Stimulated activated CD8-positive, alpha-beta memory T cell treated with anti-CD3 and anti-CD28 coated beads, Interleukin-7, amount 100 ng/mL, for 4 hours (primary cell): ENCODE data around the gene HECW1.
"Not testable (repeated sequence)": the region's sequence is repeated elsewhere in the genome, so short reads cannot be mapped to it uniquely, and the experiment has no call there.

Experiments used
- DNase-seq, 2 donors: peaks; one replicate each; pipeline ENCODE4 v3.0.0-alpha.2; 2020; ENCODE audit warnings: low read depth in 2 of 2

HECW1 gene

GRCh38 chr7:43307522-43307921, 195.1 kb downstream of the HECW1 start:
- DNase-seq = no peak

- no peak for DNase-seq
These were observed 196.7 kb downstream of the HECW1 start for GRCh38 chr7:43308913-43309705.

- DNase-seq = no peak
These were observed 197.2 kb downstream of the HECW1 start for GRCh38 chr7:43309706-43310022.

GRCh38 chr7:43311052-43311451, 198.6 kb downstream of the HECW1 start:
- no peak for DNase-seq

GRCh38 chr7:43311694-43312093, 199.2 kb downstream of the HECW1 start:
- no peak for DNase-seq

GRCh38 chr7:43313628-43314378, 201.4 kb downstream of the HECW1 start:
- DNase-seq = no peak

GRCh38 chr7:43314379-43315158, 202.1 kb downstream of the HECW1 start:
- no peak for DNase-seq

- DNase-seq = no peak
These were observed 204.6 kb downstream of the HECW1 start for GRCh38 chr7:43317075-43317474.

GRCh38 chr7:43318188-43318770, 205.8 kb downstream of the HECW1 start:
- DNase-seq = no peak

- DNase-seq = no peak
These were observed 213.1 kb downstream of the HECW1 start for GRCh38 chr7:43325595-43325994.

GRCh38 chr7:43328336-43328735, 215.9 kb downstream of the HECW1 start:
- no peak for DNase-seq

GRCh38 chr7:43328785-43329380, 216.4 kb downstream of the HECW1 start:
- DNase-seq = no peak

GRCh38 chr7:43332193-43332796, 219.8 kb downstream of the HECW1 start:
- DNase-seq = no peak

- no peak for DNase-seq
These were observed 224.7 kb downstream of the HECW1 start for GRCh38 chr7:43337191-43337590.

GRCh38 chr7:43337811-43338210, 225.4 kb downstream of the HECW1 start:
- DNase-seq = no peak

- no peak for DNase-seq
These were observed 228.7 kb downstream of the HECW1 start for GRCh38 chr7:43341132-43341531.

GRCh38 chr7:43343417-43343816, 231.0 kb downstream of the HECW1 start:
- DNase-seq = not testable (repeated sequence)

GRCh38 chr7:43345696-43346095, 233.2 kb downstream of the HECW1 start:
- not testable (repeated sequence) for DNase-seq

- DNase-seq = no peak
These were observed 239.2 kb downstream of the HECW1 start for GRCh38 chr7:43351683-43352082.

- DNase-seq = no peak
These were observed 241.5 kb downstream of the HECW1 start for GRCh38 chr7:43353902-43354301.

GRCh38 chr7:43362652-43363034, 250.2 kb downstream of the HECW1 start:
- DNase-seq = no peak
